ENCODE results near the gene AOPEP.

DNA sequence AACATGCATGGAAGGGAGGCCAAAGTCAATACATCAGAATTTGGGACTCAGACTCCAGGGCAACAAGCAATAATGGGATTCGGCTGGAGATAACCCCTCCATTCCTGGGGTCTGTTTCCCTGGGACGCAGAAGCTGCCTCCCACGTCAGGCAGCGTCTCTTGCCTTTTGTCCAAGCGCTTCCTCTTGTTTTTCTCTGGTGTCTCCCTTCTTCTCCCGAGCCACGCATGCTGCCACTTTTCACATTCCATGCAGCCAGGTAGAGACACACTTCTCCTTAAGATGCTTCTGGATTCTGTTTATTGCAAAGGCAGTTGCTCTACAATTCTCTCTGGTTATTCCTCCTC, 267.3 kb downstream of the AOPEP start:
- TF ChIP-seq POLR2AphosphoS5 (IDR thresholded peaks at IDR 0.05; ENCODE audit: low read depth, low read length) = no peak
- TF ChIP-seq, protein P1, sequence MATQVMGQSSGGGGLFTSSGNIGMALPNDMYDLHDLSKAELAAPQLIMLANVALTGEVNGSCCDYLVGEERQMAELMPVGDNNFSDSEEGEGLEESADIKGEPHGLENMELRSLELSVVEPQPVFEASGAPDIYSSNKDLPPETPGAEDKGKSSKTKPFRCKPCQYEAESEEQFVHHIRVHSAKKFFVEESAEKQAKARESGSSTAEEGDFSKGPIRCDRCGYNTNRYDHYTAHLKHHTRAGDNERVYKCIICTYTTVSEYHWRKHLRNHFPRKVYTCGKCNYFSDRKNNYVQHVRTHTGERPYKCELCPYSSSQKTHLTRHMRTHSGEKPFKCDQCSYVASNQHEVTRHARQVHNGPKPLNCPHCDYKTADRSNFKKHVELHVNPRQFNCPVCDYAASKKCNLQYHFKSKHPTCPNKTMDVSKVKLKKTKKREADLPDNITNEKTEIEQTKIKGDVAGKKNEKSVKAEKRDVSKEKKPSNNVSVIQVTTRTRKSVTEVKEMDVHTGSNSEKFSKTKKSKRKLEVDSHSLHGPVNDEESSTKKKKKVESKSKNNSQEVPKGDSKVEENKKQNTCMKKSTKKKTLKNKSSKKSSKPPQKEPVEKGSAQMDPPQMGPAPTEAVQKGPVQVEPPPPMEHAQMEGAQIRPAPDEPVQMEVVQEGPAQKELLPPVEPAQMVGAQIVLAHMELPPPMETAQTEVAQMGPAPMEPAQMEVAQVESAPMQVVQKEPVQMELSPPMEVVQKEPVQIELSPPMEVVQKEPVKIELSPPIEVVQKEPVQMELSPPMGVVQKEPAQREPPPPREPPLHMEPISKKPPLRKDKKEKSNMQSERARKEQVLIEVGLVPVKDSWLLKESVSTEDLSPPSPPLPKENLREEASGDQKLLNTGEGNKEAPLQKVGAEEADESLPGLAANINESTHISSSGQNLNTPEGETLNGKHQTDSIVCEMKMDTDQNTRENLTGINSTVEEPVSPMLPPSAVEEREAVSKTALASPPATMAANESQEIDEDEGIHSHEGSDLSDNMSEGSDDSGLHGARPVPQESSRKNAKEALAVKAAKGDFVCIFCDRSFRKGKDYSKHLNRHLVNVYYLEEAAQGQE (IDR thresholded peaks at IDR 0.05; ENCODE audit: low read depth, low read length) = no peak
- no peak for TF ChIP-seq JUND (IDR thresholded peaks at IDR 0.05)
- no peak for TF ChIP-seq GATA2 (CRISPR knock-in tag; IDR thresholded peaks at IDR 0.05)
- no peak for TF ChIP-seq RAD21 (IDR thresholded peaks at IDR 0.05; ENCODE audit: low read length)
